ENCODE results near the gene CDC42BPB. TPM values are rescaled to one million over a fixed set of nuclear protein-coding genes. Genes with fewer than 3 reads are reported as not detected.

Gene CDC42BPB
- polyA plus RNA-seq, 1 donor (not counting 4 experiments of a cell fraction or from before 2014, with no cell fraction given): 41.3 TPM

- no peak for TF ChIP-seq EZH2 (IDR thresholded peaks at IDR 0.05; ENCODE audit: low read length)
- no peak for TF ChIP-seq CTCF (optimal IDR thresholded peaks at IDR 0.05 in 1 of 3, IDR thresholded peaks at IDR 0.05 in 1 of 3, conservative IDR thresholded peaks at IDR 0.05 in 1 of 3; ENCODE audit: extremely low read depth in 1 of 3, insufficient read depth in 2 of 3, low read length in 3 of 3)
- dilution Hi-C loops (cut with MboI; ENCODE audit: extremely low pct_ligation_motif_present, low sequenced_read_pairs): no loop called here
Observed at GRCh38 chr14:102986810-102987579, 70.4 kb downstream of the CDC42BPB start.

GRCh38 chr14:102985665-102986064, 71.7 kb downstream of the CDC42BPB start:
- dilution Hi-C loops (cut with MboI; ENCODE audit: extremely low pct_ligation_motif_present, low sequenced_read_pairs): no loop called here
- Histone ChIP-seq H3K4me3 (ENCODE audit: control insufficient read depth in 2 of 3, extremely low read depth in 1 of 3, insufficient read depth in 2 of 3, low read depth in 1 of 3, low read length in 3 of 3) (no peak overlapping the region), H3K79me2 (ENCODE audit: control insufficient read depth, insufficient read depth, low read length) (peaks cover 8% of the 10 kb centered on the region), H3K27me3 (ENCODE audit: control insufficient read depth, extremely low read depth, insufficient read depth, low read length) (no peaks in the 10 kb centered on the region), H3K27ac (ENCODE audit: control insufficient read depth, insufficient read depth, low read length) (peak overlapping the region; percentile 51), H4K20me1 (ENCODE audit: control insufficient read depth, extremely low read depth, insufficient read depth, low read length) (peaks cover 12% of the 10 kb centered on the region), H2AFZ (ENCODE audit: control insufficient read depth, low read length) (no peak overlapping the region), H3K4me2 (ENCODE audit: control insufficient read depth, extremely low read depth, insufficient read depth, low read depth, low read length) (peak overlapping the region; percentile 36), H3K9me3 (ENCODE audit: control insufficient read depth, low read depth, low read length) (peaks cover 5% of the 10 kb centered on the region), H3K36me3 (ENCODE audit: control insufficient read depth in 2 of 2, extremely low read depth in 1 of 2, insufficient read depth in 2 of 2, low read length in 2 of 2) (peaks cover 29 to 41% of the 10 kb centered on the region in 2 experiments), H3K9ac (ENCODE audit: control insufficient read depth, extremely low read depth, insufficient read depth, low read length) (peak overlapping the region; percentile 43), H3K9me1 (ENCODE audit: control insufficient read depth, extremely low read depth, insufficient read depth, low read length) (peaks cover 7% of the 10 kb centered on the region), H3K4me1 (ENCODE audit: control insufficient read depth, extremely low read depth, insufficient read depth, low read length) (peaks cover 23% of the 10 kb centered on the region)
- peak in 1 of 3 experiments; percentile 32 for TF ChIP-seq CTCF (optimal IDR thresholded peaks at IDR 0.05 in 1 of 3, IDR thresholded peaks at IDR 0.05 in 1 of 3, conservative IDR thresholded peaks at IDR 0.05 in 1 of 3; ENCODE audit: extremely low read depth in 1 of 3, insufficient read depth in 2 of 3, low read length in 3 of 3)
- no peak for TF ChIP-seq EZH2 (IDR thresholded peaks at IDR 0.05; ENCODE audit: low read length)
- DNase-seq (ENCODE audit: low read depth, low spot score): no peak
- FAIRE-seq: no peak

More at GRCh38 chr14:102986810-102987579, 70.4 kb downstream of the CDC42BPB start:
- Histone ChIP-seq H3K9me1 (ENCODE audit: control insufficient read depth, extremely low read depth, insufficient read depth, low read length) (peaks cover 7% of the 10 kb centered on the region), H3K9ac (ENCODE audit: control insufficient read depth, extremely low read depth, insufficient read depth, low read length) (peak overlapping the region; percentile 35), H3K27ac (ENCODE audit: control insufficient read depth, insufficient read depth, low read length) (peak overlapping the region; percentile 77), H3K4me3 (ENCODE audit: control insufficient read depth in 2 of 3, extremely low read depth in 1 of 3, insufficient read depth in 2 of 3, low read depth in 1 of 3, low read length in 3 of 3) (peak overlapping the region in 2 of 3 experiments; percentile 1 to 38), H2AFZ (ENCODE audit: control insufficient read depth, low read length) (no peak overlapping the region), H3K36me3 (ENCODE audit: control insufficient read depth in 2 of 2, extremely low read depth in 1 of 2, insufficient read depth in 2 of 2, low read length in 2 of 2) (peaks cover 26 to 38% of the 10 kb centered on the region in 2 experiments), H3K27me3 (ENCODE audit: control insufficient read depth, extremely low read depth, insufficient read depth, low read length) (no peaks in the 10 kb centered on the region), H3K4me2 (ENCODE audit: control insufficient read depth, extremely low read depth, insufficient read depth, low read depth, low read length) (peak overlapping the region; percentile 71), H3K9me3 (ENCODE audit: control insufficient read depth, low read depth, low read length) (peaks cover 5% of the 10 kb centered on the region), H4K20me1 (ENCODE audit: control insufficient read depth, extremely low read depth, insufficient read depth, low read length) (peaks cover 12% of the 10 kb centered on the region), H3K4me1 (ENCODE audit: control insufficient read depth, extremely low read depth, insufficient read depth, low read length) (peaks cover 23% of the 10 kb centered on the region), H3K79me2 (ENCODE audit: control insufficient read depth, insufficient read depth, low read length) (peaks cover 8% of the 10 kb centered on the region)
- FAIRE-seq (peak; percentile 96), DNase-seq (ENCODE audit: low read depth, low spot score) (peak; percentile 93)
